Stimulated activated CD8-positive, alpha-beta memory T cell treated with anti-CD3 and anti-CD28 coated beads, Interleukin-2, amount 100 ng/mL, for 1 hour (primary cell): ENCODE data around the gene GBF1.
"Not testable (repeated sequence)": the region's sequence is repeated elsewhere in the genome, so short reads cannot be mapped to it uniquely, and the experiment has no call there.

Experiments
- DNase-seq, 2 donors: peaks; one replicate each; pipeline ENCODE4 v3.0.0-alpha.2; 2020; ENCODE audit warnings: low read depth in 2 of 2

The GBF1 gene

DNA sequence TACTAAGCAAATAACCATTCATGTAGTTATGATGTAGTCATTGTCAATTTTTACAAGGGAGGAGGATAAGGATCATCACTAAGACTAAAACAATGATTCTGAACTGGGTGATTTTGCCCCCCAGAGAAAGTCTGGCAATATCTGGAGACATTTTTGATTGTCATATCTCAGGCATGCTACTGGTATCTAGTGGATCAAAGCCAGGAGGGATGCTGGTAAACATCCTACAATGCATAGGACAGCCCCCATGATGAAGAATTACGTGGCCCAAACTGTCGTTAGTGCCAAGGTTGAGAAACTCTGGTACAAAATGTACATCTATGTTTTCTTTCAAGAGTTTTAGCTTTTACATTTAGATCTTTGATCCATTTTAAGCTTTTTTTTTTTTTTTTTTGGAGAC lies 57.3 kb downstream of the GBF1 start:
- no peak for DNase-seq

DNA sequence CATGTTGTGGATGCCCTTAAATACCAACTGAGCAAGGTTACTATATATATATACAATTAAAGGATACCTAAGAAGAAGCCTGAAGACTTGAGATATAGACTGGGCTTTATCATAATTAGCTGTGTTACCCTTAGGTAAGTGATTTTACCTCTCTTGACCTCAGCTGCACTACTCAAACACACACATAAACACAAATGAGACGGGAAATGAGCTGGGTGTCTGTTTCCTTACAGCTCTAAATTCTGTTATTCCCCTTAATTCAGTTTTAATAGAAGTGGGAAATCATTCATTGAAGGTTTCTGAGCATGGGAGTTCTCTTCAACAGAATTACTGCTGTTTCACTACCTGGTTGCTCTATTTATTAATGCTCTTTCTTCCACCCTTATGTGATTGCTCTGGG lies 60.7 kb downstream of the GBF1 start:
- no peak for DNase-seq

DNA sequence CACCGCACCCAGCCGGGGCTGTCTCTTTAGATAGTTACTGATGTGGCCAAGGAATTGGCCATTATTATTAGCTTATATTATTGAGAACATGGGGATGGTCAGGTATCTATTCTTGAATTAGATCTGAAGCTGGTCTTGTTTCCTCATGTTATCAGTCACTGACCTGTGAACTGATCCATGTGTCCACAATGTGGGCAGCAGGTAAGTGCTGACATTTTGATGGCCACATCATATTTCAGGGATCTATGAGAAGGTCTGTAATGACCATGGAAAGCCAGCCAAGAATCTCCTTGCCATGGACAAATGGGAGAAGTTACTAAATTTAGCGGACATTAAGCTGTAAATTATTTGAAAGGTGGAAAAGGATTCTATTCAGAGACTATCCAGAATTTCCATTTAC lies 61.4 kb downstream of the GBF1 start:
- DNase-seq, result no peak

DNA sequence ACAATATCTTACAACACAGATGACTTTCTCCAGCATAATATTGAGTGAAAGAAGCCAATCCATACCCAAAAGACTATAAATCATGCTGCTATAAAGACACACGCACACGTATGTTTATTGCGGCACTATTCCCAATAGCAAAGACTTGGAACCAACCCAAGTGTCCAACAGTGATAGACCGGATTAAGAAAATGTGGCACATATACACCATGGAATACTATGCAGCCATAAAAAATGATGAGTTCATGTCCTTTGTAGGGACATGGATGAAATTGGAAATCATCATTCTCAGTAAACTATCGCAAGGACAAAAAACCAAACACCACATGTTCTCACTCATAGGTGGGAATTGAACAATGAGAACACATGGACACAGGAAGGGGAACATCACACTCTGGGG lies 63.0 kb downstream of the GBF1 start:
- DNase-seq, result not testable (repeated sequence)

DNA sequence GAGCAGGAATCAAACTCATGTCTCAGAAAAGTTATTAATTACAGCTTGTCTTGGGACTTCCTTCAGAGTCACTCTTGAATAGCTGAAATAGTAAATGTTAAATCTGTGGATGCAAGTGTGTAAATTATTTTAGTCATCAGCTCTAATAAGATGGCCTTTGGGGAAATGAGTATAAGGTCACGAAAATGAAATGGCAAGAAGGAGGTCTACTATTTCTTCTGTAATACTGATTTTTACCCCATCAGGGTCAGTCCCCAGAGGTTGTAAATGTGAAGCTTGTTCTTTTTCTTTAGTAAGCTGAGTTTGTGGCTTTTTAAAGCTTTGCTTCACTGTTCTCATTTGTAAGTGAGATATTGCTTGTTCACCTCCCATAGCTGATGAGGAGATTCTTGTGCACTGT lies 63.9 kb downstream of the GBF1 start:
- DNase-seq, result no peak

DNA sequence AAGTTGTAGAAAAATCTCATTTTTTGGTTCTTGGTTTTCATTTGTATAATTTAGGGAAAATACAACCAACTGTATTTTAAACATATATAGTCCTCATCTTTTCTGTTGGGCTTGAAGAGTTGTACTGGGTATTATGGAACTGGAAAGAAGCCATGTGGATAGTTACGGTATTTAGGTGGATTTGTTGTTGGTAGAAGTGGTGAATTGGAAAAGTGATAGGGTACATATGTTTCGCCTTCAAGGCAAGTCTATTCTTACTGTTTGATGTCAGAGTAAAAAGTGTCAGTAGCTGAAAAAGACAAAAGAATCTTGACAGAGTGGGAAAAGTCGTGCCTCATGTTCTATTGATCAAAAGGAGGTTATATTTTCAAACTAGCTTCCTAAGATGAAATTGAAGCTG lies 64.6 kb downstream of the GBF1 start:
- DNase-seq, result no peak

DNA sequence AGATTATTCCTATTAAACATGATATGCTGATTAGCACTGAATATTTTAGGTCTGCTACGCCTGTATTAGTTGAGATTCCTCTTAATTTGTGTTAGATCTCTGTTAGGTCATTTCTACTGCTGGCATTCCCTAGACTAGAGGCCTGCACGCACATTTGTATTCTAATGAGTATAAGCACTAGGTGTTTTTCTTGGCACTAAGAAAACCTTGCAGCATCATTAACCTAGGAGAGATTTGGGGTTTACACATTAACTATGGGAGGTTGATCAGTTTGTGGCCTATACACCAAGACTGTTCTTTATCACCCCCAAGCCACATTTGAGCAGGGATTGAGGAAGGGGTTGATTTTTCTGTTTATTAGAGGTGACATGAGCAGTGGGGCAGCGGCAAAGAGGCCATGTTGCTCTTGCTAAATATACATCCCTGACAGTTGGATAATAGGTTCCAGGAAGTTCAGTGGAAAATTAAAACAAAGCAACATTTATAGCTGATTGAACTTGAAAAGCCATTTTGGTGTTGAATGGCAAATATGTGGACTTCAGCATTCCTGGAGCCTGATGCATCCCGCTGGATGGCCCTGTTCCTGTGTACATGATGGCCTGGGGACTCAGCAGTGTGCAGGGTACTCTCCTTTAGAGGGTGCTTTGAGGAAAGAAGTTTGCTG lies 65.2 kb downstream of the GBF1 start:
- DNase-seq, result no peak

DNA sequence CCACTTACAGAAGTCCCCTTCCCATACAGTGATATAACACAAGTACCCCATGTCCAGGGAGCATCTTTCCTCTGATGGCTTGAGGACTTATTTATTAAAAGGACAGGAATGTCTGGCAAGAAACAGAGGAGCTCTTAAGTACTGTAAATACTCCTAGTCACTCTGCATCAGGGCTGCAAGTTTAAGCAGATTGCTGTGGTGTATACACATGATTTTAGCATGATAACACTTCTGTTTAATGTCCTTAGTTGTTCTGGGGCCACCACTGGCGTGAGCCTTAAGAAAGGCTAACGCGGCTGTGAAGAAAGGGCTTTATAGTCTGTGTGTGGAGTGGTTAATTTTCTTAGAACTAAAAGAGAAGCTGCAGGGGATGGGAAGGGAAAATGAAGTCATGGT lies 65.7 kb downstream of the GBF1 start:
- DNase-seq, result no peak

DNA sequence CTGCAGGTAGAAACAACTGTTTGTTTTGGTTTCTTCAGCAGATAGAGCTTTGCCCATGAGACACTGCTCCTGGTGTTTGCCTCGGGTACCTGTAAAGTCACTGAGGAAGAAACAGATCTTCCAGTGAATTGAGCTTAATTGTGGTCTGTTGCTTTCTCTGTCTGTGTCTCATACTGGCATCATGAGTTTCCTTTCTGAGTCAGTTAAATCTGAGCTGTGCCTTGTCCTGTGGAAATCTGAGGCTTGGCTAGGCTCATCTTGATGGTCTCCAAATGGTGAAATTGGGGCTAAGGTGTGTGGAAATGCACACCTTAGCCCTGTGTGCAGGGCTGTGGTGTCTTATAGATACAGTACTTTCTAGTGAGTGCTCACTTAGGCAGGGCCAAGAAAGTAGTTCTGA lies 67.4 kb downstream of the GBF1 start:
- DNase-seq, result no peak

DNA sequence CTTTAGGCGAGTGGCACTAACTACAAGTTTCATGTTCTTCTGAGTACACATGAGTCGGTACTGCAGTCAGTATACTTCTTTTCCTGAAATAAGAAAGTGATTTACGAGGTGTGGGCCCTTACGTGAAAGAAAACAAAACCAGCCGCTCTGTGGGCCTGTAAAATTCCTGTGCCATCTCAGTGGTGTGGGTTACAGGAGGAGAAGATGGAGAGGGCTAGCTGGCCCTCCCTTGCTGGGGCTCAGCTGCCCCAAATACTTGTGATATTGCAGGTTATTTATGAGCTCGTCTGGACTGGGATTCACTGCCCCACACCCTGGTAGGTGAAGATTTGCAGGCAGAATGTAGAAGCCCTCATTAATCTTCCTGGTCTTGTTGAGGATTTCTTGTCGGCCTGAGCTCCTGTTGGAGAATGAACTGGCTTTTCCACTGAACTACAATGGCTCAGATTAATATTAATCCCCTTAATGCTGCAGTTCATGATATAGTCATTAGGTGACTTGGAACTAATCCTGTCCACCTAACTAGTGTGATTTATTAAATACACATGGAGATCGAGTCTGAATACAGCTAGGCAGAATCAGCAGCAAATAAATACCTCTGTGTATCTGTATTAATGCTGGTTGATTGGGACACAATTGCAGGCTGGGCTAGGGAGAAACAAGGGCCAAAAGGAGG lies 68.0 kb downstream of the GBF1 start:
- DNase-seq, result no peak

DNA sequence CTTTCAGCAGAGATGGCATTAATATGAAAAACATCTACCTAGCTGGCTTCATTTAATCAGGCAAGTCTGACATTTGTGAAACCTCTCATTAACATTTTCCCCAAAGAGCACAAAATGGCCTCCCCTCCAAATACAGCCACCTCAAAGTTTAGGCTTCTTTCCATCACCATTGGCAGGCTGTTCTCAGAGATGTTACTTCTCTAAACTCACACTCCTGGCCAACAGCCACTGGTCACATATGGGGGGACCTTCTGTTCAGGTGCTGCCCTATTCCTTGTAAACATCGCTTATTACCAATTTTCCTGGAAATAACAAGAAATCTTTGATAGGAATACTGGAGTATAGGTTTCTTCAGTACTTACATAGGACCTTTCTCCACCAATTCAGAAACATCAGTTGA lies 69.5 kb downstream of the GBF1 start:
- DNase-seq, result no peak

DNA sequence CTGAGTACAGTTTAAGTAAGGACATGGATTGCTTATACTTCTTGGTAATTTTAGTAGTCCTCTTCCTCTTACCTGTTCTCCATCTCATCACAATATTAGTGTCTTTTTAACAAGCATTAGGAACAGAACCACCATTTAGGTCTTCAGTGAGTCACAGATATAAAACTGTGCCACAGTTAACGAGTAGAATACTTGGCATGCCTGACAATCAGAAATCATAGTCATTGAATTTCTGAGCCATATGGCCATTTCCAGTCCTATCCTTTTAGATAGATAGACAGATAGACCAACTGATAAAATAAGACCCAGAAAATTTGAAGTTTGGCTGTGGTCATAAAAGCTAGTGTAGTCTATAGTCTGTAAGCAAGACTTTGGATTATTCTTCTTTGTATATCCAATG lies 71.1 kb downstream of the GBF1 start:
- no peak for DNase-seq

DNA sequence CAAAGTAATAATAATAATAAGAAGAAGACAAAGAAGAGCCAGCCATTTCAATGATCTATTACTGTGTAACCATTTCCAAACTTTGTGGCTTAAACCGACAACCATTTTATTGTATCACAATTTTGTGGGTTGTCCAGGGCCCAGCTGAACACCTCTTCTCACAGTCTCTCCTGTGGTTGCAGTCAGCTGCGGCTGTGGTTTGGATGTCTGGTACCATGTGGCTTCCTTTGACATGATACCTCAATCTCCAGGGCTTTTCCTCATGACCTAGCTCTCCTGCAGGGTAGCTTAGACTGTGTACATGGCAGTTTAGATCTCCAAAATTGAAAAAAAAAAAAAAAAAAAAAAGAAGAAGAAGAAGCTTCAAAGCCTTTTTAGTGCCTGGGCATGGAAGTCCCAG lies 77.6 kb downstream of the GBF1 start:
- DNase-seq, result peak; percentile 3 to 4

DNA sequence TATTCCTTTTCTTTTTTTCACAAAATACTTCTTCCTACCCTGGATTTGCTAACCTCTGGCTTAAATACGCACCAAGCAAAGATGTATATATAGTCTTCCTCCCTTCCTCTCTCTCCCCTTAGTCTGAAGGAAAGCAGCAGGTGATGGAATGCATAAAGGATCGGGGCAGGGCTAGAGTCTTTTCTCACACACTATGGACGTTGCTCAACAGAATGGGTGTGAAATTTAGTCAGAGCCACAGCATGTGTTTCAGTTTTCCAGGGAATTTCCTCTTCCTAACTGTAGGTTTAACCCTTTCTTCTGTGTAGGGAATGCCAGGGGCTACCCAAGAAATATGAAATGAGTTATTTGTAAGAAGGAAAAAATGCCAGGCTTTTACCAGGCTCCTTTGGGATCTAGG lies 78.7 kb downstream of the GBF1 start:
- DNase-seq, result no peak

DNA sequence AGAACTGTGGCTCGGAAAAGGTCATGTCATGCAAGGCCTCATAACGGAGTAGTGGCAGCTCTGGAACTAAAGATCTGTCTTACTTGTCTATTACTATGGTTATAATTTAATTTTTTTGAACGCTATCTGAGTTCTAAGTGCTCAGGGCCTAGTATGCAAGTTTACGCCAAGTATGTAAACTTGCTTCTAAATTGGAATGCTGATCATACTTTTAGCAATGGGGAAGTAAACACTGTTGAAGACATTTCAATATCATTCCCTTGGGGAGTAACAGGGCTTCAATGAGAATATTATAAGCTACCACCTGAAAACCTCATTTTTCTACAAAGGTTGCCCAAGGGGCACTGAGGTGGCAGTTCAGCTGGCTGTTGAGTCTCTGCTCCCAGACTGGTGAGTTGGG lies 80.7 kb downstream of the GBF1 start:
- no peak for DNase-seq

DNA sequence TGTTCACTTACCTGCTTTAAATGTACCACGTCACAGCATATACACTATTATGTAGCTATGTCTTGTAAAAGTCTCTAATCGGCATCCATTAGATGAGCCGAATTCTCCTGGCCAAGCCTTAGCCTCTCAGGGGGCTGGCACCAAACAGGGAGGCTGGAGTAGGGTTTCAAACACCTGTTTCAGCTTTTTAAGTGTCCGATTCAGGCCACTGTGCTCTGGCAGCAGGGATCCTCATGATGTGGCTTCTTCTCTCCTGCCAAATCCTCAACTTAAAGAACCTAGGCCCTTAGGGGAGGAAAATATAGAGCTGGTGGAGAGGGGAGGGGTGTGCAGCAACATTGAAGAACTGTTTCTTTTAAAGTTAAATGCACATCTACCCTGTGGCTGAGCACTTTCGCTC lies 81.7 kb downstream of the GBF1 start:
- DNase-seq, result no peak

DNA sequence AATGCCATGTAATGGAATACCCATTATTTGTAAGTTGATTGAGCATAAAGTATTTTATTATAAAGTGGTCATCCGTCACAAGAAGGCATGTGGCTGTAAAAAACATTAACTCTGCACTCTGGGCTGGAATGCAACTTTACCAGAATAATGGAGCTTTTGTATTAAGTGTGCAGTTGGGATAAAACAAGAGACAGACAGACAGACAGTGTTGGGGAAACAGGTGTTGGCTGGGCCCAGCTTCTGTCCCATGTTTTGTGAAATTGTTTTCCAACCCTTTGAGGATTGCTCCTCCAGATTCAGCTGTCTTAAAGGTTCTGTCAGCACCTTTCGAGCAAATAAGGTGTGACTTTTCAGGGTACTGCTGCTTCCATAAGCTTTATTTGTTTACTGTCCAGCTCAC lies 82.3 kb downstream of the GBF1 start:
- DNase-seq, result no peak

DNA sequence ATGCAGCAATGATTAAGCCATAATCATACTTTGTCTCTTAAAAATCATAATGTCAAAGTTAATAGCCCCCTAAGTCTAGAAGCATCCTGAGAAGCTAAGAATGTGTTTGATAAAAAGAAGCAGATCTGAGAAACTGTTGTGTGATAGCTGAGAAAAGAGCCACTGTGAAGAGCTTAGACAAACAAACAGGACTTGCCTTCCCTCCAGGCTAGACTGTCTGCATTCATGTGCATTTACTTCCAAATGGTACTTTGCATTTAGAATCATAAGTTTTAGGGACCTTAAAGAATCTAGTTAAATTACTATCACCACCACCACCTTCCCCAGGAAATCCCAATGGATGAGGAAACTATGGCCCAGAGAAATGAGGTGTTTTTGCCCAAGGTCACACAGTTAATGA lies 87.4 kb downstream of the GBF1 start:
- no peak for DNase-seq

DNA sequence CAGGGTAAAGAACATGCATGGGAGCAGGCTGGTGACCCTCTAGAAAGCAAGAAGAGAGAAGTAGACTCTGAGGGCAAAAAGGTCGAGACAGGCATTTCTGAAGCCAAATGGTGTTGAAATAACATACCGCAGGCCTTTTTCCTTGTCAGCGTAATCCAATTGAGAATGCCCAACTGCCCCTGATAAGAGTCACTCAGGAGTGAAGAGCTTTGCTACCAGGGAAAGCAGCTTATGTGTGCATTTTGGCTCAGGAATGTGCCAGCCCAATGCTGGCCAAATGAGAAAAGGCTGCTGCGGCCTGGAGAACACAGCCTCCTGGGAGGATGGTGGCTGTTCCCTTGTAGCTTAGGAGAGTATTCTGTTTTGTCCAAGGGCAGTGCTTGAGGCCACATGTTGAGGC lies 88.8 kb downstream of the GBF1 start:
- no peak for DNase-seq

DNA sequence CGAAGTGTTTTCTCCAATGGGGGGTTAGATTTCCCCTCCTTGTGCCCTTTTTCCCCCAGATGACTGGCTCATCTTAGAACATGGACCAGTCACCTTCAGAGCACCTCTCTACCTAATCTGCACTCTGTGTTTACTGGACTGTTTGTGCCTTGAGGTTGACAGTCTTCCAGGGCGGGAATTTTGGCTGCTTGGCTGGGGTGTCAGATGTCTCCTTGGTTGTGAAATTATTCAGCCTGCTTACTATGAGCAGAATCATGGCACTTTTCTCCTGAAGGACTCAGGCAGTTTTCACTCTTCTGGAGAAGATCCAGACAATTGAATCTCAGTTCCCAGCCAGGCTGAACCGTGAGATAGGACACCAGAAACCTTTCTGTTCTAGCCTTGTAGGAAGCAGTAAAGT lies 89.9 kb downstream of the GBF1 start:
- no peak for DNase-seq

DNA sequence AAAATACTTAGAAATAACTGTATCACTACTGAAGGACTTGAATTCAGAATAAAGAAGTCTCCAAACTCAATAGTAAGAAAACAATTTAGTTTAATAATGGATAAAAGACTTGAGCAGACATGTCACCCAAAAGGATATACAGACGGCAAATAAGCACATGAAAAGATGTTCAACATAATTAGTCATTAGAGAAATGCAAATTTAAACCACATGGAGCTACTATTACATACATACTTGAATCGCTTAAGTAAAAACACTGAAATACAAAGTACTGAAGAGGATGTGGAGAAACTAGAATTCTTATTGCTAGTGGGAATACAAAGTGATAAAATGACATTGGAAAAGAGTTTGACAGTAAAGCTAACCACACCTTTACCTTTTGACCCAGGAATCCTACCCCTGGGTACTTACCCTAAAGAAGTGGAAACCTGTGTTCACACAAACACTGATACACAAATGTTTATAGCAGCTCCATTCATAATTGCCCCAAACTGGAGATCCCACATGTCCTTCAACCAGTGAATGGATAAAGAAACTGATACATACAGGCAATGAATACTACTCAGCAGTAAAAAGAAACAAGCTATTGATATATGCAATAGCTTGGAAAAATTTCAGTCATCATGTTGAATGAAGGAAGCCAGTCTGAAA lies 95.8 kb downstream of the GBF1 start:
- no peak for DNase-seq

DNA sequence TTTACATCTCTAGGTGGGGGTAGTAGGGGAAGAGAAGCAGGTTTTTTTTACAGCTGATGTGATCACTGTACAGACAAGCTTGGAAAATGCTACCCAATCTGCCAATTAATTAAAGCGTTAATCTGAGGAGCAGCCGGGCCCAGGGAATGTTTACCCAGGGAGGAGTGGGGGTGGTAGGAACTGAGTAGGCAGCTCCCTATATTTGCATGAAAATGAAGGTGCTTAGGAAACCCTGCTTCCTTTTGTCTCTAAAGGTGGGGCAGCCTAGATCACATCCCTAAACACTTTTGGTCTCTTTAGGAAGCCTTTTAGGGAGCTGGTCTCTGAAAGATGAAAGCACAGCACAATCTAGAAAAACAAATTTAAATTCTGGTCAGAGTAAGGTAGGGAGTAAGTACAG lies 97.1 kb downstream of the GBF1 start:
- no peak for DNase-seq

DNA sequence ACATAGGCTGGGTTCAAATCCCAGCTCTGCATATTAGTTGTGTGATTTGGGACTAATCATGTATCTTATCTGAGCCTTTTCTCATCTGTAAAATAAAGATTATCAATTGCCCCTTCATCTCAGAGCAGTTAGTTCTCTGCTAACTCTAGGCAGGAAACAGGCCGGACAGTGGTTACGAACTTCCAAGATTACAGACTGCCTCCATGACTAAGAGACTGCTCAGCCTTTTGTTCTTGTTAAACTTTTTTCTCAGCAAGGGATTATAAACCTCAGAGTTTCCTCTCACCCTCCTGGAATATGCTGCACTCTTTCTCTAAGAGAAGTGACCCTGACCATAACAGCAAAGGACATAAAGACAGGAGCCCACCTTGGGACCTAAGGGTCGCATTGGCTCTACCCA lies 97.6 kb downstream of the GBF1 start:
- no peak for DNase-seq

DNA sequence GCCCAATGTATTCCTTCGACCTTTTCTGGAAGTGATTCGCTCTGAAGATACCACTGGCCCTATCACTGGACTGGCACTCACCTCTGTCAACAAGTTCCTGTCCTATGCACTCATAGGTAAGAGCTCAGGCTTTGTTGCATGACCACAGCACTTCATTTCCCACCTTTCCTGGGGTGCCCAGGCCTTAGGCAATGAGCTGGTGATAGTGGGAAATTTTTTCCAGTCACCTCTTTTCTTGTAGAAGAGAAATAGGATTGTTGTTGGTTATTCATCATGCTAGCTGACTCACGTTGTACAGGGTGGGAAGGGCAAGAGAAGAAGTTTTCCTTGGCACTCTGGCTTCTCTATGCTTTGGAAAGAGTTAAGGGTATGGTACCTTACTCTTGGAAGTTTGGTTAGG lies 98.7 kb downstream of the GBF1 start:
- DNase-seq, result no peak
